Measurements from ENCODE around the gene LPCAT1.
A peak's percentile ranks its signal among the peaks of the same experiment; 100 is the strongest.
"Not testable (repeated sequence)": the region's sequence is repeated elsewhere in the genome, so short reads cannot be mapped to it uniquely, and the experiment has no call there.

Gene LPCAT1

DNA sequence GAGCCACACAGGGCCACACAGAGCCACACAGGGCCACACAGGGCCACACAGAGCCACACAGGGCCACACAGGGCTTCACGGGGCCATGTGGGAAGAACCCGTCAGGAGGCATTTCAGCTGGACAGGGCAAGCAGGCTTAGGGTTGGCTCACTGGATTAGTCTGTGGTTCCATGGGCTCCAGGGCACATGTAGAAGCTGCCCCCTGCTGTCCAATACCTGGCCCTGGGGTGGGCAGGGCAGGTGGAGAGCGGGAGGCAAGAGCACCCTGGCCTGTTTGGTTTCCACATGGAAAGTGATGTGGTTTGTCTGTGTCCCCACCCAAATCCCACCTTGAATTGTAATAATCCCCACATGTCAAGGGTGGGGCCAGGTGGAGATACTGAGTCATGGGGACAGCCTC lies 16.4 kb upstream of the LPCAT1 start:
- no peak for DNase-seq

DNA sequence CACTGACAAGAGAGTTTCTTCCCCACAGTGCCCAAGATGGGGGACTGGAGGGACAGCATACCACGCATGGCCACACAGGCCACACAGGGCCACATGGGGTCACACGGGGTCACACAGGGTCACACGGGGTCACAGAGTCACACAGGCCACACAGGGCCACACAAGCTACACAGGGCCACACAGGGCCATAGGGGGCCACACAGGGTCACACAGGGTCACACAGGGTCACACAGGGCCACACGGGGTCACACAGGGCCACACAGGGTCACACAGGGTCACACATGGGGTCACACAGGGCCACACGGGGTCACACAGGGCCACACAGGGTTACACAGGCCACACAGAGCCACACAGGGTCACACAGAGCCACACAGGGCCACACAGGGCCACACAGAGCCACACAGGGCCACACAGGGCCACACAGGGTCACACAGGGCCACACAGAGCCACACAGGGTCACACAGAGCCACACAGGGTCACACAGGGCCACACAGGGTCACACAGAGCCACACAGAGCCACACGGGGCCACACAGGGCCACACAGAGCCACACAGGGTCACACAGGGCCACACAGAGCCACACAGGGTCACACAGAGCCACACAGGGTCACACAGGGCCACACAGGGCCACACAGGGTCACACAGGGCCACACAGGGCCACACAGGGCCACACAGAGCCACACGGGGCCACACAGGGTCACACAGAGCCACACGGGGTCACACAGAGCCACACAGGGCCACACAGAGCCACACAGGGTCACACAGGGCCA lies 15.8 kb upstream of the LPCAT1 start:
- DNase-seq: not testable (repeated sequence)

- DNase-seq: no peak
Measured at GRCh38 chr5:1538741-1539392, 15.1 kb upstream of the LPCAT1 start.

DNA sequence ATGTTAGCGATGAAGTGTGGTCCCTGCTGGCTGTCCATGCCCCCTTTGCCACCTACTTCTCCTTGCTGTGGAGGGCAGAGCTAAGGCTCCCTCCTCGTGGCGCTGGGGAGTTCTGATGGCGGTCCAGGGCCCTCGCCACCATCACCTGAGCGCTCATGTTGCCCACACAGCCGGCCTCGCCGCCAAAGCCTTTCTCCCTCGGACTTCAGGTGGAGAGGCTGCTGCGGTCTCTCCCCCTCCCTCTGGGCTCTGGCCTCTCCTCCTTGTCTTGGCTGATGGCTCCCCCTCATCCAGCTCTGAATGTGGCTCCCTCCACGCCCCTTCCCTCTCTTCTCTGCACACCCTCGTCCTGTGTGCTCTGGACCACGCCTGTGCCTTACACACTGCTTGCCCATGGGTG lies 14.5 kb upstream of the LPCAT1 start:
- no peak for DNase-seq

DNA sequence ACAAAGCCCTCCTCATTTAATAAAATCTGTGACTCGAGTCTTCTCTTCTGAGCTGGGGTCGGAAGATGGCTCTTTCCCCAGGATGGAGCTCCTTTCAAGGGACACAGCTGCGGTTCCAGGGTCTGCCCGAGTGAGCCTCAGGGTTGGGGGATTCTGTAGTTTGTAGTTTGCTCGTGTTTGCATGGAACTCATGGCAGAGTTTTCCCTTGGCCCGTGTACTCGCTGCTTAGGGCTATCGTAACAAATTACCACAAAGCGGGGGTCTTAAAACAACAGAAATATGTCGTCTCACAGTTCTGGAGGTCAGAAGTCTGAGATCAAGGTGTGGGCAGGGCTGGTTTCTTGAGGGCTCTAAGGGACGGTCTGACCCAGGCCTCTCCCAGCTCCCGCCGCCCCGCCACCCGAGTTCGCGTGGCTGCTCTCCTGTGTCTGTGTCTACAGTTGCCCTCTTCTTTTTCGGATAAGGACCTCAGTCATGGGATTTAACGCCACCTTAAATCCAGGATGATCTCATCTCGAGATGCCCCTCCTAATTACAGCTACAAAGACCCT lies 13.9 kb upstream of the LPCAT1 start:
- no peak for DNase-seq

- DNase-seq: no peak
Measured at GRCh38 chr5:1536871-1537602, 13.3 kb upstream of the LPCAT1 start.

DNA sequence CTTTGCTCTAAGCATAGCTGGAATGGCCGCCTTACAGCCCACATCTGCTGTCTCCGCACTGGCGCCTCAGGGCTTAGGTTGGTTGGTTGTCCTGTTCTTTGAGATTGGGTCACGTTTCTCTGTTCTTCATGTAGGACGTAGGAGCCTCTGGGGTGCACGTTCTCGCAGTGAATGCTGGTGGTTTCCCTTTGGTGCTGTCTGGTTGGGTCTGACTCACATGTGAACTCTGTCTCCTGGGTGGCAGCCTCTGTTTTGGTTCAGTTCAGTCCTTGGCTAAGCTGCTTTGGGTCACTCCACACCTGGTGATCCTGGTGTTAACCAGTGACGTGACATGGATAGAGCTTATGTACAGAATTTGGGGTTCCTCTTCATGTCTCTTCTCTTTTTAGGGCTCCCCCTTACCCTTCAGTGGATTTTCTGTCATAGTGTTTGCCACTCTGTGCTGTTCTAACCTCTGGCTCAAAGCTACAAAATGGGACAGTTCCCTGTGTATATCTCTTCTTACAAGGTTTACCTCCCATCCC lies 12.6 kb upstream of the LPCAT1 start:
- no peak for DNase-seq

DNA sequence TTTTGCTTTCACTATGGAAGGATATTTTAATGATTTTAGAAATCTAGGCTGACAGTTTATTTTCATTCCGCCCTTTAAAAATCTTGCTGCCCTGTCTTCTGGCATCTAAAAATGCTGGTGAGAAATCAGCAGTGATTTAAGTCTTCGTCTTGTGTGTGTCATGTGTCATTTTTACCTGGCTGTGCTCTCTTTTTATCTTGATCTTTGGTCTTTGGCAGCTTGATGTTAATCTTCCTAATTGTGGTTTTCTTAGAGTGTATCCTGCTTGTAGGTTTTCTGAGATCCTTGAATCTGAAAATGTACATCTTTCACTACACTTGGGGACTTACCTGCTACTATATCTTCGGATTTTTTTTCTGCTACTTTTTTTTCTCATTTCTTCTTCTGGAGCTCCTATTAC lies 11.9 kb upstream of the LPCAT1 start:
- DNase-seq: no peak

DNA sequence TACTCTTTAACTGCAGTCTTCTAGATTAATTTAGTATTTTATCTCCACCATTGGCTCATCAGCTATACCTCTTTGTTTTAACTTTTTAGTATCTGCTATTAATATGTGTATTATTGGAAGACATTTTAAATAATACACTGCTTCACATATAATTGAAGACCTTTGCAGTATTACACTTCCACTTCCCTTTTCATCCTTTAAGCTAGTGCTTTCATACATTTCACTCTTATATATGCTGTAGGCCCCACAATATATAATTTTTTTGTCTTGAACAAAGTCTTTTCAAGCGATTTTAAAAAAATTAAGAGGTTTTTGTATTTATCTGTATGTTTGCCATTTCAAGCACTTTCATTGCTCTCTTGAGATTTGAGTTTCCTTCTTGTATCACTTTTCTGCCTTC lies 8.6 kb upstream of the LPCAT1 start:
- DNase-seq: no peak

DNA sequence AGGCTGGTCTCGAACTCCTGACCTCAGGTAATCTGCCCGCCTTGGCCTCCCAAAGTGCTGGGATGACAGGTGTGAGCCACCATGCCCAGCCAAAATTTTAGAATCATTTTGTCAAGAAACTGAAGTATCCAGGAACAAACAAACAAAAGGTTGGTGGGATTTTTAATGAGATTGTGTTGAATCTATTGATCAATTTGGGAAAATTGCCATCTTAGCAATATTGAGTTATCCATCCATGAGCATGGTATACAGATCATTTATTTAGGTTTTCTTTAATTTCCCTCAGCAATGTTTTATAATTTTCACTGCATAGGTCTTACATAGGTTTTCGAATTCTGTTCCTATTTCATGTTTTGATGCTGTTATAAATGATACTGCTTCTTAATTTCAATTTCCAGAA lies 5.7 kb upstream of the LPCAT1 start:
- no peak for DNase-seq

GRCh38 chr5:1527533-1528205 lies 3.9 kb upstream of the LPCAT1 start:
- no peak for DNase-seq

GRCh38 chr5:1526681-1527131 lies 2.9 kb upstream of the LPCAT1 start:
- no peak for DNase-seq

GRCh38 chr5:1526190-1526631 lies 2.5 kb upstream of the LPCAT1 start:
- no peak for DNase-seq

GRCh38 chr5:1525624-1526189 lies 1.9 kb upstream of the LPCAT1 start:
- no peak for DNase-seq

DNA sequence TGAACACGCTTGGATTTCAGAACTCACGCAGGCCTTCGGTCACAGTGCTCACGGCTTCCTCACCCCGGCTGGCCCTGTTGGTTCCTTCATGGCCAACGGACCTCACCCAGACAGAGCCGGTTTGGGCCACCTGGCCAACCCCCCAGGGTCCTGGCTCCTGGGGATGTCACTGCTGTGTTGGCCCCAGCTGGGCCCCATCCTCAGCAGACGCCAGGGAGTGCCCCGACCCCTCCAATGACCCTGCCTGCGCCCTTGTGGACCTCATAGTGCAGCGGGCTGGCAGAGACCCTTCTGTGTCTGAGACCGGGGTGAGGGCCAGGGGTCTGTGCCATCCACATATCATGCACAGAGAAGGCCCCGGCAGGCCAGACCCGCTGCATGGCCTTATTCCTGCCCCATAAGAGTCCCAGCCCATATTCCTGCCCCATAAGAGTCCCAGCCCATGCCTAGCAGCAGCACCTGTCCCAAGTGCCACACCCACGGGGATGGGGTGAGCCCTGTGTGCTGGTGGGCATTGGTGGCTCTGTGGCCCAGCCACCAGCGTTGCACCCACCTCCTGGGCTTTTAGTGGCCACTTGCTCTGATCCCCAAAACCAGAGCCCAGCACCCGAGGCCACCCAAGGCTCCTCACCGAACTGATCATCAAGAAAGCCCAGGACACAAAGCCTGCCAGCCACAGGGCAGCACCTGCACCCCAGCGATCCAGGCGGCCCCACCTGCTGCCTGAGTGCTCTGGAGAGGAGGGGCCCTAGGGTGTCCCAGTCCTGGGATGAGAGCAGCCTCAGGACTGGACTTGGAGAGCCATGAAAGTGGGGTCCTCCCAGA lies 1.3 kb upstream of the LPCAT1 start:
- no peak for DNase-seq

DNA sequence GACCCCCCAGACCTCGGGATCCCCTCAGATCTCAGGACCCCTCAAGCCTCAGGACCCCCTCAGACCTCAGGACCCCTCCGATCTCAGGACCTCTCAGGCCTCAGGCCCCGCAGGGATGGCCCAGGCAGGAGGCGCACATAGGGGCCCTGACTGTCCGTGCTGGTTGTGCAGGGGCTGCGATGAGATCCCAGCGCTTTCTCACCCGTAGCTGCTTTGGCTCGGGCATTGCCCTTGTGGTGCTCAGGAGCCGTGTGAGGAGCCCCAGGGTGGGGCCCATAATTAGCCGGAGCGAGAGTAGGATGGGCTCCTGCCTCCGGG lies 680 bp upstream of the LPCAT1 start:
- DNase-seq: no peak

DNA sequence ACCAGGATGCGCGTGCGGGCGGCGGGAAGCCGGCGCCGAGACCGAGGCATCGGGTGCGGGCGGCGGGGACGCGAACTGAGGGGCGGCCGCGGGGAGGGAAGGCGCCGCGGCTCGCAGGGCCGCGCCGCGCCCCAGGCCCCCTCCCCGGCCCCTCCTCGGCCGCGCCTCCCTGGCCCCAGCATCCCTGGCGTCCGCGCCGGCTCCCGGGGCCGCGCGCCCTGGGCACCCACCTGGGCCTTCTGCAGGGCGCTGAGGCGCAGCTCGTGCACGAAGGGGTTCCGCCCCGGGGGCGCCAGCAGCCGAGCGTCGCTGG lies 324 bp downstream of the LPCAT1 start:
- peak in 1 of 2 experiments; percentile 69 for DNase-seq

- no peak for DNase-seq
Measured at GRCh38 chr5:1522601-1523479, 920 bp downstream of the LPCAT1 start.

DNA sequence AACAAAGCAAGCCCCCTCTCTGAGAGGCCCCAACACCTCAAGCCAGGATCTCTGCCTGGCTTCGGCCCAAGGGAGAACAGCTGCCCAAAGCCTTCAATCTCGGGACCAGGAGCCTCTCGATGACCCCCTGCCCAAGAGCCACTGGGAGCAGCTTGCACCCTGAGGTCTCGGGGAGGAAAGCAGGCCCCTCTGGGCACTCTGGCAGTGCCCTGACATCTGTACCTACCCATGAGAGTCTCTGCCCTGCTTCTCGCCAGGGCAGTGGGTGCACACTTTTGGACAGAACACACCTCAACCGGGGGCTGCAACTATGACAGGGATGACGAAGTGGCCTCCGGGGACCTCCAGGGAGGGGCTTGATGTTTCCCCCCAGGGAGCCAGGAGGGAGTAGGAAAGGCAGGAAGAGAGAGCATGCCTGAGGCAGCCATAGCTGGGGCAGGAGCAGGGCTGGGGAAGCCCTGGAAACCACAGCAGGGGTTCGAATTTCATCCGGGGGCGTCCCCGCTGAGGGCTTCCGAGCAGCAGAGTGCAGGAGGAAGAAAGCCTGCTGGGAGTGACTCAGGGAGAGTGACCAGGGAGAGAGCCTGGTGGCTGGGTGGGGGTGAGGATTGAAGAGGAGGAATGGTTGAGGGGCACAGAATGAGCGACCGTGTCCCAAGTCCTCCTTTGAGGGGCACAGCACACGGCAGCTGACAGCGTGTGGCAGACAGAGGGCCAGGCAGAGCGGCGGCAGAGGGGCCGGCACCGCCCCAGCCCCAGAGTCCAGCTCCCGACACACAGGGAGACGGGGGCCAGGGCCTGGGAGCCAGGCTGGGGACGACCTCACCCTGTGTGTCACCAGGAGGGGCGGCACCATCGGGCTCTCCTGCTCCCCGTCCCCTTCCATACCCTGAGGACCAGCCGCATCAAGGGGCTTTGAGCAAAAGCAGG lies 1.8 kb downstream of the LPCAT1 start:
- no peak for DNase-seq
